Tibial artery (tissue), 4 donors: ENCODE data around the gene SOCS7.

ENCODE experiments used
- DNase-seq, 2 donors: peaks; one replicate each; pipeline ENCODE4 v3.0.0-alpha.2; 2019
- H3K27ac ChIP-seq, 2 donors: fragments of 200-600 bp; sonication (generic) in 1 of 2; 1 replicate in 1 of 2; 2 replicates in 1 of 2; pipeline ENCODE4 v1.5.1; 2018 to 2019; ENCODE audit warnings: mild to moderate bottlenecking in 1 of 2
- H3K27me3 ChIP-seq, 2 donors: fragments of 200-600 bp; sonication (generic) in 1 of 2; one replicate each; pipeline versions ENCODE4 v1.5.1 to v1.6.0; 2016 to 2019
- H3K36me3 ChIP-seq, 3 donors: fragments of 200-600 bp; sonication (generic) in 2 of 3; one replicate each; pipeline ENCODE4 v1.5.1; 2016 to 2019; ENCODE audit warnings: mild to moderate bottlenecking in 2 of 3
- H3K4me1 ChIP-seq, 4 donors: fragments of 200-600 bp; sonication (generic) in 2 of 4; 1 replicate in 3 of 4; 2 replicates in 1 of 4; pipeline ENCODE4 v1.5.1; 2016 to 2019
- H3K4me3 ChIP-seq, 2 donors: fragments of 200-600 bp; sonication (generic) in 1 of 2; 1 replicate in 1 of 2; 2 replicates in 1 of 2; pipeline ENCODE4 v1.5.1; 2018 to 2019; ENCODE audit warnings: mild to moderate bottlenecking in 2 of 2
- H3K9me3 ChIP-seq, 3 donors: fragments of 200-600 bp; sonication (generic) in 1 of 3; one replicate each; pipeline ENCODE4 v1.5.1; 2016 to 2019
- intact Hi-C: fragments of 100-400 bp; cut with DNase I; formaldehyde crosslinking; loops from one replicate; pipeline ENCODE4 v1.15.0; 2023; ENCODE audit warnings: low total_unique reads
- TF ChIP-seq, protein P1 (sequence below), 2 experiments: fragments of 200-600 bp in 1 of 2; fragments of 450-650 bp in 1 of 2; IDR thresholded peaks; one replicate each; pipeline ENCODE4 v1.5.1; 2017 to 2019; ENCODE audit warnings: antibody characterized with exemption in 2 of 2, mild to moderate bottlenecking in 1 of 2, moderate library complexity in 1 of 2

Gene SOCS7

GRCh38 chr17:38351412-38352222 lies at the start of gene SOCS7:
Gene SOCS7, plus strand, starts transcription at chr17:38351844. Its CDS starts 209 bp downstream, at chr17:38352053.
- no peaks in the 10 kb centered on the region for H3K36me3 ChIP-seq
- no peaks in the 10 kb centered on the region for H3K27me3 ChIP-seq
- intact Hi-C loops: loop anchor here (10.0 kb wide), 2 partner anchors 133 to 383 kb away; partner anchors contain the start of gene CISD3
- H3K4me1 ChIP-seq: peaks cover 0 to 42% (median 29%) of the 10 kb centered on the region in 4 donors
- DNase-seq: peak; percentile 89 to 94
- TF ChIP-seq, protein P1, sequence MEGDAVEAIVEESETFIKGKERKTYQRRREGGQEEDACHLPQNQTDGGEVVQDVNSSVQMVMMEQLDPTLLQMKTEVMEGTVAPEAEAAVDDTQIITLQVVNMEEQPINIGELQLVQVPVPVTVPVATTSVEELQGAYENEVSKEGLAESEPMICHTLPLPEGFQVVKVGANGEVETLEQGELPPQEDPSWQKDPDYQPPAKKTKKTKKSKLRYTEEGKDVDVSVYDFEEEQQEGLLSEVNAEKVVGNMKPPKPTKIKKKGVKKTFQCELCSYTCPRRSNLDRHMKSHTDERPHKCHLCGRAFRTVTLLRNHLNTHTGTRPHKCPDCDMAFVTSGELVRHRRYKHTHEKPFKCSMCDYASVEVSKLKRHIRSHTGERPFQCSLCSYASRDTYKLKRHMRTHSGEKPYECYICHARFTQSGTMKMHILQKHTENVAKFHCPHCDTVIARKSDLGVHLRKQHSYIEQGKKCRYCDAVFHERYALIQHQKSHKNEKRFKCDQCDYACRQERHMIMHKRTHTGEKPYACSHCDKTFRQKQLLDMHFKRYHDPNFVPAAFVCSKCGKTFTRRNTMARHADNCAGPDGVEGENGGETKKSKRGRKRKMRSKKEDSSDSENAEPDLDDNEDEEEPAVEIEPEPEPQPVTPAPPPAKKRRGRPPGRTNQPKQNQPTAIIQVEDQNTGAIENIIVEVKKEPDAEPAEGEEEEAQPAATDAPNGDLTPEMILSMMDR (IDR thresholded peaks at IDR 0.05): no peak
- H3K4me3 ChIP-seq: peak within 1 kb of the TSS; percentile 71 to 92
- H3K27ac ChIP-seq: peak within 1 kb of the TSS; percentile 84 to 90
- H3K9me3 ChIP-seq: no peaks in the 10 kb centered on the region

- Histone ChIP-seq H3K4me3 (no peak overlapping the region), H3K36me3 (peaks cover 2 to 75% (median 25%) of the 10 kb centered on the region in 3 donors), H3K4me1 (no peaks in the 10 kb centered on the region), H3K9me3 (no peaks in the 10 kb centered on the region), H3K27me3 (no peaks in the 10 kb centered on the region), H3K27ac (no peak overlapping the region)
- DNase-seq: no peak
- TF ChIP-seq, protein P1 (IDR thresholded peaks at IDR 0.05): no peak
- intact Hi-C loops: no loop called here
These were observed 36.1 kb upstream of the SOCS7 start for GRCh38 chr17:38315497-38315896.

DNA sequence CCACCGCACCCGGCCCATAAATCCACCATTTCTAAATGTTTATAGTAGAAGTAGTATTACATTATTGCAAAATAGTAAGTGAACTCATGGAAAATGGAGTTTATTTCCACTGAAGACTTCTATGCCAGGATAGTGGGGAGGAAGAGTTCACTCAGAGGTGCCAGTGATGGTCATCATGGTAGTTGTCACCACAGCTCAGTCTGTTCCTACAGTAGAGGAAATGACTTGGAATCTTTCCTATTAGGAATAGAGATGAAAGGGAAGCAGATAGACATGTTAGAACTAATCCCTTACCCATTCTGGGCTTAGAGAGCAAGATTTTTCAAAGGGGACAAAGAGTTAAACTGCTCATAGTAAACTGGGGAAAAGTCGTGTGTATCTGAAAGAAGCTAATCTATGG lies 34.6 kb upstream of the SOCS7 start:
- H3K4me1 ChIP-seq: no peaks in the 10 kb centered on the region
- no peak overlapping the region for H3K27ac ChIP-seq

GRCh38 chr17:38320482-38320881 lies 31.2 kb upstream of the SOCS7 start:
- DNase-seq: no peak
- Histone ChIP-seq H3K27ac (no peak overlapping the region), H3K36me3 (peaks cover 9 to 76% (median 48%) of the 10 kb centered on the region in 3 donors), H3K4me1 (no peaks in the 10 kb centered on the region), H3K4me3 (no peak overlapping the region), H3K27me3 (no peaks in the 10 kb centered on the region), H3K9me3 (no peaks in the 10 kb centered on the region)
- intact Hi-C loops: no loop called here
- TF ChIP-seq, protein P1 (IDR thresholded peaks at IDR 0.05): no peak

More for the DNA sequence above, 34.6 kb upstream of the SOCS7 start:
- Histone ChIP-seq H3K36me3 (peaks cover 9 to 77% (median 34%) of the 10 kb centered on the region in 3 donors), H3K9me3 (no peaks in the 10 kb centered on the region), H3K27me3 (no peaks in the 10 kb centered on the region), H3K4me3 (no peak overlapping the region)
- intact Hi-C loops: no loop called here
- TF ChIP-seq, protein P1 (IDR thresholded peaks at IDR 0.05): no peak
- DNase-seq: no peak

DNA sequence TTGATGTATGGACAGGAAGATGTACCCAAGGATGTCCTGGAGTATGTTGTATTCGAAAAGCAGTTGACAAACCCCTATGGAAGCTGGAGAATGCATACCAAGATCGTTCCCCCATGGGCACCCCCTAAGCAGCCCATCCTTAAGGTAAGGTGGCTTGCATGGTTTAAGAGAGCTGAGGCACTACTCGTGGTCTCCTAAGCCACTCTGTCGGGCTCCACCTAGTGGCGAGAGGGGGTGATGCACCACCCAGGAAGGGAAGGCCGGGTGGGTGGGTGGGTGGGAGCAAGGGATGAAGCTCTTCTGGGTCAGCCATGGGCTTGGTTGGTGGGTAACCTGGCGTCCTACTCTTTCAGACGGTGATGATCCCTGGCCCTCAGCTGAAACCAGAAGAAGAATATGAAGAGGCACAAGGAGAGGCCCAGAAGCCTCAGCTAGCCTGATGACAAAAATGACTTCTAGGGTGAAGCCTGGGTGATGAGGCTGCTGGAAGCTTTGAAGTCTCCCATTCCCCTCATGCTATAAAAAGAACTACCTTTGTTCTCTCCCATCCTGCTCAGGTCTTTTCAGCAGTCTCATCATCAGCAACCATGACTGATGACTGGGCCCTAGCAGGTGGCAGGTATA lies 29.4 kb upstream of the SOCS7 start:
- intact Hi-C loops: no loop called here
- H3K4me1 ChIP-seq: no peaks in the 10 kb centered on the region
- DNase-seq: peak in 1 of 2 donors; percentile 62
- H3K9me3 ChIP-seq: no peaks in the 10 kb centered on the region
- H3K27ac ChIP-seq: no peak overlapping the region
- H3K4me3 ChIP-seq: no peak overlapping the region
- TF ChIP-seq, protein P1 (IDR thresholded peaks at IDR 0.05): peak; percentile 23 to 86
- no peaks in the 10 kb centered on the region for H3K27me3 ChIP-seq
- H3K36me3 ChIP-seq: peaks cover 9 to 60% (median 39%) of the 10 kb centered on the region in 3 donors
